ENCODE data around the gene ARFIP1. TPM values are rescaled to one million over a fixed set of nuclear protein-coding genes. Genes with fewer than 3 reads are reported as not detected.

Gene ARFIP1
- total RNA-seq, 1 donor from 2014 or later, result 37.2 TPM

- ATAC-seq (no peak), DNase-seq (no peak)
- no peaks in the 10 kb centered on the region for H3K36me3 ChIP-seq
Measured at GRCh38 chr4:152786627-152787026, 6.9 kb downstream of the ARFIP1 start.

GRCh38 chr4:152795891-152796290 is 16.1 kb downstream of the ARFIP1 start:
- Histone ChIP-seq H3K27ac (no peak overlapping the region), H3K4me3 (no peak overlapping the region), H3K27me3 (ENCODE audit: low read depth) (no peaks in the 10 kb centered on the region), H3K4me1 (no peaks in the 10 kb centered on the region), H3K9me3 (no peaks in the 10 kb centered on the region), H3K36me3 (no peaks in the 10 kb centered on the region)
- no peak for TF ChIP-seq CTCF (IDR thresholded peaks at IDR 0.05)
- ATAC-seq (no peak), DNase-seq (no peak)
- intact Hi-C loops (cut with DNase I), result no loop called here

More at GRCh38 chr4:152786627-152787026, 6.9 kb downstream of the ARFIP1 start:
- TF ChIP-seq CTCF (IDR thresholded peaks at IDR 0.05), result no peak
- intact Hi-C loops (cut with DNase I), result no loop called here
- H3K9me3 ChIP-seq, result no peaks in the 10 kb centered on the region
- no peak overlapping the region for H3K27ac ChIP-seq
- peaks cover 26% of the 10 kb centered on the region for H3K4me1 ChIP-seq
- H3K27me3 ChIP-seq (ENCODE audit: low read depth), result no peaks in the 10 kb centered on the region
- H3K4me3 ChIP-seq, result no peak overlapping the region

- DNase-seq (no peak), ATAC-seq (no peak)
- H3K9me3 ChIP-seq, result no peaks in the 10 kb centered on the region
- no peaks in the 10 kb centered on the region for H3K36me3 ChIP-seq
- peaks cover 13% of the 10 kb centered on the region for H3K4me1 ChIP-seq
- no peak overlapping the region for H3K27ac ChIP-seq
- H3K4me3 ChIP-seq, result no peak overlapping the region
- intact Hi-C loops (cut with DNase I), result no loop called here
- no peaks in the 10 kb centered on the region for H3K27me3 ChIP-seq (ENCODE audit: low read depth)
- TF ChIP-seq CTCF (IDR thresholded peaks at IDR 0.05), result no peak
Measured at GRCh38 chr4:152803541-152803940, 23.8 kb downstream of the ARFIP1 start.

GRCh38 chr4:152805071-152805650 is 25.4 kb downstream of the ARFIP1 start:
- Histone ChIP-seq H3K27me3 (ENCODE audit: low read depth) (no peaks in the 10 kb centered on the region), H3K4me1 (peaks cover 13% of the 10 kb centered on the region), H3K9me3 (no peaks in the 10 kb centered on the region), H3K27ac (no peak overlapping the region), H3K4me3 (no peak overlapping the region), H3K36me3 (no peaks in the 10 kb centered on the region)
- ATAC-seq (no peak), DNase-seq (no peak)
- intact Hi-C loops (cut with DNase I), result no loop called here
- no peak for TF ChIP-seq CTCF (IDR thresholded peaks at IDR 0.05)

GRCh38 chr4:152805818-152806217 is 26.1 kb downstream of the ARFIP1 start:
- no peak for ATAC-seq
- intact Hi-C loops (cut with DNase I), result no loop called here
- no peaks in the 10 kb centered on the region for H3K36me3 ChIP-seq

More at GRCh38 chr4:152805818-152806217, 26.1 kb downstream of the ARFIP1 start:
- H3K4me1 ChIP-seq, result peaks cover 13% of the 10 kb centered on the region
- TF ChIP-seq CTCF (IDR thresholded peaks at IDR 0.05), result no peak
- H3K27ac ChIP-seq, result no peak overlapping the region
- no peaks in the 10 kb centered on the region for H3K27me3 ChIP-seq (ENCODE audit: low read depth)
- no peak overlapping the region for H3K4me3 ChIP-seq
- no peak for DNase-seq
- H3K9me3 ChIP-seq, result no peaks in the 10 kb centered on the region

Measured in lower lobe of right lung (tissue), 2 donors.